ENCODE results near the gene DZIP1L.

DZIP1L gene

GRCh38 chr3:138119423-138119766 is 4.0 kb upstream of the DZIP1L start:
- Histone ChIP-seq H3K36me3 (ENCODE audit: low read length) (no peaks in the 10 kb centered on the region), H3K27me3 (ENCODE audit: low read length) (no peaks in the 10 kb centered on the region), H4K20me1 (ENCODE audit: low read depth, low read length) (no peaks in the 10 kb centered on the region), H3K79me2 (ENCODE audit: insufficient read depth, low read length) (no peaks in the 10 kb centered on the region), H3K9me2 (replicated peaks; ENCODE audit: insufficient read depth, low read length) (no peaks in the 10 kb centered on the region), H3K9me3 (ENCODE audit: insufficient read depth, low read length) (no peaks in the 10 kb centered on the region), H2AFZ (ENCODE audit: low read depth, low read length, severe bottlenecking) (no peak overlapping the region), H3K9ac (ENCODE audit: low read length) (no peak overlapping the region), H3F3A (ENCODE audit: insufficient read depth) (no peaks in the 10 kb centered on the region), H3K4me3 (ENCODE audit: insufficient read depth, low read length, poor library complexity, severe bottlenecking) (no peak overlapping the region), H3K27ac (ENCODE audit: low read depth, low read length) (no peak overlapping the region), H3K4me2 (ENCODE audit: low read depth, low read length, poor library complexity, severe bottlenecking) (no peak overlapping the region)
- TF ChIP-seq CTCF (IDR thresholded peaks at IDR 0.05; ENCODE audit: insufficient read depth, low read length, poor library complexity, severe bottlenecking): no peak
- no peak for TF ChIP-seq EZH2phosphoT487 (conservative IDR thresholded peaks at IDR 0.05; ENCODE audit: low read length)

- no peaks in the 10 kb centered on the region for H3K27me3 ChIP-seq (ENCODE audit: low read length)
- no peaks in the 10 kb centered on the region for H3F3A ChIP-seq (ENCODE audit: insufficient read depth)
- no peaks in the 10 kb centered on the region for H3K79me2 ChIP-seq (ENCODE audit: insufficient read depth, low read length)
- H4K20me1 ChIP-seq (ENCODE audit: low read depth, low read length): no peaks in the 10 kb centered on the region
- H3K27ac ChIP-seq (ENCODE audit: low read depth, low read length): no peak overlapping the region
- H2AFZ ChIP-seq (ENCODE audit: low read depth, low read length, severe bottlenecking): no peak overlapping the region
- TF ChIP-seq EZH2phosphoT487 (conservative IDR thresholded peaks at IDR 0.05; ENCODE audit: low read length): no peak
- peak; percentile 82 for TF ChIP-seq CTCF (IDR thresholded peaks at IDR 0.05; ENCODE audit: insufficient read depth, low read length, poor library complexity, severe bottlenecking)
- H3K4me3 ChIP-seq (ENCODE audit: insufficient read depth, low read length, poor library complexity, severe bottlenecking): no peak overlapping the region
- no peaks in the 10 kb centered on the region for H3K36me3 ChIP-seq (ENCODE audit: low read length)
- no peaks in the 10 kb centered on the region for H3K9me2 ChIP-seq (replicated peaks; ENCODE audit: insufficient read depth, low read length)
- H3K4me2 ChIP-seq (ENCODE audit: low read depth, low read length, poor library complexity, severe bottlenecking): no peak overlapping the region
- no peaks in the 10 kb centered on the region for H3K9me3 ChIP-seq (ENCODE audit: insufficient read depth, low read length)
- no peak overlapping the region for H3K9ac ChIP-seq (ENCODE audit: low read length)
Measured at GRCh38 chr3:138118612-138119422, 3.4 kb upstream of the DZIP1L start.

- Histone ChIP-seq H3K27me3 (ENCODE audit: low read length) (no peaks in the 10 kb centered on the region), H3K27ac (ENCODE audit: low read depth, low read length) (no peak overlapping the region), H3K9ac (ENCODE audit: low read length) (no peak overlapping the region), H3K4me3 (ENCODE audit: insufficient read depth, low read length, poor library complexity, severe bottlenecking) (no peak overlapping the region), H2AFZ (ENCODE audit: low read depth, low read length, severe bottlenecking) (no peak overlapping the region), H3K9me2 (replicated peaks; ENCODE audit: insufficient read depth, low read length) (no peaks in the 10 kb centered on the region), H3K4me2 (ENCODE audit: low read depth, low read length, poor library complexity, severe bottlenecking) (peak overlapping the region; percentile 44), H3K36me3 (ENCODE audit: low read length) (no peaks in the 10 kb centered on the region), H3F3A (ENCODE audit: insufficient read depth) (no peaks in the 10 kb centered on the region), H3K79me2 (ENCODE audit: insufficient read depth, low read length) (no peaks in the 10 kb centered on the region), H3K9me3 (ENCODE audit: insufficient read depth, low read length) (no peaks in the 10 kb centered on the region), H4K20me1 (ENCODE audit: low read depth, low read length) (no peaks in the 10 kb centered on the region)
- no peak for TF ChIP-seq EZH2phosphoT487 (conservative IDR thresholded peaks at IDR 0.05; ENCODE audit: low read length)
- no peak for TF ChIP-seq CTCF (IDR thresholded peaks at IDR 0.05; ENCODE audit: insufficient read depth, low read length, poor library complexity, severe bottlenecking)
Measured at GRCh38 chr3:138114431-138114918, 933 bp downstream of the DZIP1L start.

All from SU-DHL-6 (cell line).